Mesodermal cell (in vitro differentiated cells): ENCODE results near the gene TMEM205. TPM values are rescaled to one million over a fixed set of nuclear protein-coding genes. Genes with fewer than 3 reads are reported as not detected.
A peak's percentile ranks its signal among the peaks of the same experiment; 100 is the strongest.

ENCODE experiments used
- H3K27ac ChIP-seq: 2 replicates; pipeline ENCODE4 v1.7.0; 2013; ENCODE audit warnings: mild to moderate bottlenecking, low read depth, low read length, moderate library complexity; ENCODE audit not compliant: severe bottlenecking
- H3K36me3 ChIP-seq: 2 replicates; pipeline ENCODE4 v1.7.1; 2013; ENCODE audit warnings: mild to moderate bottlenecking, low read length, moderate library complexity; ENCODE audit not compliant: control insufficient read depth, insufficient read depth
- H3K4me1 ChIP-seq: one replicate; pipeline ENCODE4 v1.7.1; 2013; ENCODE audit warnings: mild to moderate bottlenecking, low read length; ENCODE audit not compliant: insufficient read depth, control insufficient read depth, poor library complexity, severe bottlenecking
- H3K4me3 ChIP-seq: 2 replicates; pipeline ENCODE4 v1.7.0; 2013; ENCODE audit warnings: low read length, control low read depth, mild to moderate bottlenecking; ENCODE audit not compliant: insufficient read depth, poor library complexity, severe bottlenecking; ENCODE audit errors: extremely low read depth
- H3K9me3 ChIP-seq: 2 replicates; pipeline ENCODE4 v1.7.1; 2013; ENCODE audit warnings: mild to moderate bottlenecking, low read length, moderate library complexity; ENCODE audit not compliant: control insufficient read depth
- WGBS, 2 experiments: methylation state at CpG; one replicate each; pipeline ENCODE4 v1.1.5; 2013; ENCODE audit warnings: missing lambda C conversion rate in 2 of 2; ENCODE audit not compliant: insufficient coverage in 2 of 2; 5-methylcytosine and 5-hydroxymethylcytosine counted together
- polyA plus RNA-seq, 2 experiments: library from polyadenylated mRNA; stranded (reverse); fragments of 50-300 nt; gene quantifications; one replicate each; pipeline ENCODE4 v1.2.3, GENCODE V29; 2013

The TMEM205 gene
- 55.4 TPM for polyA plus RNA-seq (2013, experiment 1 of 2)
- 41.9 TPM for polyA plus RNA-seq (2013, experiment 2 of 2)

DNA sequence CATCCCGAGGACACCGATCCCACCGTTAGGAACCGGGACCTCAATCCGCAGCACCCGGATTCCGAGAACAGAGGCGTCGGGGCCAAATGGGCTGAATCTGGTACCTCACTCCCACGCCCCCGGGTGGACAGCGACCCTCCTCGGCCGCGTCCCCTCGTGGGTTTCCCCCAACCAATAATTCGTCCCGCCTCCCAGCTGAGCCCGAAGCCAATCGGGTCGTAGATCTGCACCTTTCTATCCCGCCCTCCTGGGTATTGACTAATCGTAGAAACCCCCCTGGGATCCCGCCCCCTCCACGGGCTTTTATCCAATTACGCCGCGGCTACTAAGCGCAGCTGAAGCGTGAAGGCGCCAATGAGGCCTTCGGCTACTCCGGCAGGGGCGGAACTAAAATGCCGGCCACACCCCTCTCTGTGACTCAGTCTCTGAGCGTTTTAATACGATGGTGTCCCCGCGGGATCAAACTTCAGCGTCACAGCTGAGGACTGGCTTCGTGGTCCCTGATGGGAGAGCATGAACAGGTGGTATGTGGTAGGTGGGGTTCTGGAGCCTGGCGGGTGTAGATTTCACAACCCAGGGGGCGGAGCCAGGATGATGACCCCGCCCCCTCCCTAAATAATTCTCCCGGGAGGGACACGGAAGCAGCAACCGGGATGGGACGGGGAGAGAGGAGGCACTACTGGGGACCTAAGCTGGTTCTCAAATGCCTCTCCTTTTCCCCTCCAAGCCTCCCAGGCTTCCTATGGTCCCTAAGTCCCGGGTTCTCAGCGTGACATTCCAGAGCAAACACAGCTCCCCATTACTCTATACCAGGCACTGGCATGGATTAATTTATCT is at the start of gene TMEM205, which contains the start of gene CCDC159:
TSS of gene TMEM205 (minus strand) at position 165 of the 837 bp plus-strand sequence. CDS start 649 bp downstream, outside the sequence.
TSS of gene CCDC159 (plus strand) at position 416 of the 837 bp plus-strand sequence. CDS start at position 504, 88 bp downstream.
- Histone ChIP-seq H3K27ac (peak within 1 kb of the TSS; percentile 29), H3K9me3 (no peaks in the 10 kb centered on the region), H3K36me3 (peaks cover 4% of the 10 kb centered on the region), H3K4me3 (peak within 1 kb of the TSS; percentile 70), H3K4me1 (no peaks in the 10 kb centered on the region)
- WGBS, 2 experiments = 0 to 1% methylated on average over 41 of the region's 50 CpGs

DNA sequence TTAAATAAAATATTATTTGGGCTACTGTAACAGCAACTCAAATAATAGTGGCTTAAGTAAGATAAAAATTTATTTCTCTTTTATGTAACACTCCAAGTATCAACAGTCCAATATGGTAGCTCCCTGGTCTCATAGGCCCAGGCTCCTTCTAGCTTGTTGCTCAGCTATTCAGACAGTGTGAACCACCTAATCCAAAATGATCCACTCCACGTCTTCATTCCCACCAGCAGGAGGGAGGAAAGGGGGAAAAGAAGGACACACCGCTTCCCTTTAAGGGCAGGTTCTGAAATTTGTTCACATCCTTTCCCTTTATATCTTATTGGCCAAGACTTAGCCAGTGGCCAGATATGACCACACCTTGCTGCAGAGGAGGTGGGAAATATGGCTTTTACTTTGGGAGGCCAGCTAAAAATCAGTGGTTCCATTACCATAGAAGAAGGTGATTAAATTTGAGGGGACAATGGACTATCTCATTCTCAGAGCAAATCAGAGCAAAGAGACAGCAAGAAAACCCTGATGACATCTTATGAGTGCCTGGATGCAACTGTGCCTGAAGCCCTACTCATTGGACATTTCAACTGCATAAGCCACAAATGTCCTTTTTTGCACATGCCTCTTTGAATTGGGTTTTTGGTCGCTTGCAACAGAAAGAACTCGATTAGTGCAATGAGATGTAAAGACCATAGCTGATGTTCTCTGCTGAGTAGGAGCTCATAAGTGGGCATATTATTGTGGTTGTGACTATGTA is 45.0 kb upstream of the TMEM205 start:
- Histone ChIP-seq H3K9me3 (no peaks in the 10 kb centered on the region), H3K27ac (no peak overlapping the region), H3K4me3 (no peak overlapping the region), H3K4me1 (no peaks in the 10 kb centered on the region), H3K36me3 (no peaks in the 10 kb centered on the region)
- WGBS, 2 experiments = 79% methylated on average over 2 of the region's 4 CpGs; no CpG with 5 or more reads in 1 of the 2 experiments

DNA sequence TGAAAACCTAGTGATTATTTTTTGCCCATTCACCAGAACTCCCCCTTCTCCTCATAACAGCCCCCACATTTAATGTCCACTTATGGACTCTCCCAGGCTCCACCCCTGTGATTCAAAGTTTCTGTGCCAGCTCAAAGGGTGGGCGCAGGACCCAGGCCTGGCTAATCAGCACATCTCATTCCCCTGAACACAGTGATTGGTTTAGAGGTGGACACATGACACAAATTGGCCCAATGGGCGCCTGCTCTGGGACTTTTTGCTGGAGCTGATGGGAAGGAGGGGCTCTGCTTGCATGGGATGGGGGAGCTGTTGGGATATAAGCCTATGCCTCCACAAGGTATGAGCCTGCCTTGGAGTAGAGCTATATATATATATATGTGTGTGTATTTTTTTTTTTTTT is 44.3 kb upstream of the TMEM205 start:
- Histone ChIP-seq H3K4me1 (no peaks in the 10 kb centered on the region), H3K36me3 (no peaks in the 10 kb centered on the region), H3K27ac (no peak overlapping the region), H3K4me3 (no peak overlapping the region), H3K9me3 (no peaks in the 10 kb centered on the region)
- 86% methylated on average over 1 of the region's 2 CpGs; no CpG with 5 or more reads in 1 of the 2 experiments for WGBS, 2 experiments

DNA sequence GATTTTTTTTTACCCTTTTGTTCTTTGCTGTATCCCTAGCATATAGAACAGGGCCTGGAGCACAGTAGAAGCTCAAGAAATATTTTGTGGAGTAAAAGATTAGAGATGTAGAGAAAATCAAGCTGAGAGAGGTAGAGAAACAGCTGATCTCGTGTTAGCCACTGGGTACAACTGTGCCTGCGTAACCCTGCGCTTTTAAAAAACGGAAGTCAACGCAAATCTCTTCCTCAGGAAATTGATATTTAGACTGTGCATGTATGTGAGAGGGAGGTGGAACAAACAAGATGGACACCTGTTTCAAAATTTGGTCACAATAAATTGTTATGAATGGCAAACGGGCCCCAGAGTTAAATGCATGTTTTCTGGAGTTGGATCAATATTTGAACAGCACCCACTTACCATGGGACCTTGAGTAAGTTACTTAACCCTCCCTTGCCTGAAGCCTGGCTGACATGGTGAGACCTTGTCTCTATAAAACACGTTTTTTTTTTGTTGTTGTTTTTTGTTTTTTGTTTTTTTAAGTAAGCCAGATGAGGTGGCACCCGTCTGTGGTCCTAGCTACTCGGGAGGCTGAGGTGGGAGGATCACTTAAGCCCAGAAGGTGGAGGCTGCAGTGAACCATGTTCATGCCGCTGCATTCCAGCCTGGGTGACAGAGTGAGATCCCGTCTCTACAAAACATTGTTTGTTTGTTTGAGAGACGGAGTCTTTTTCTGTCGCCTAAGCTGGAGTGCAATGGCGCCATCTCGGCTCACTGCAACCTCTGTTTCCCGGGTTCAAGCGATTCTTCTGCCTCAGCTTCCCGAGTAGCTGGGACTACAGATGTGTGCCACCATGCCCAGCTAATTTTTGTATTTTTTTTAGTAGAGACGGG is 41.3 kb upstream of the TMEM205 start:
- Histone ChIP-seq H3K4me3 (no peak overlapping the region), H3K4me1 (peaks cover 4% of the 10 kb centered on the region), H3K9me3 (no peaks in the 10 kb centered on the region), H3K27ac (no peak overlapping the region), H3K36me3 (no peaks in the 10 kb centered on the region)
- WGBS, 2 experiments = 93 to 95% methylated on average over 17 to 18 of the region's 19 CpGs

DNA sequence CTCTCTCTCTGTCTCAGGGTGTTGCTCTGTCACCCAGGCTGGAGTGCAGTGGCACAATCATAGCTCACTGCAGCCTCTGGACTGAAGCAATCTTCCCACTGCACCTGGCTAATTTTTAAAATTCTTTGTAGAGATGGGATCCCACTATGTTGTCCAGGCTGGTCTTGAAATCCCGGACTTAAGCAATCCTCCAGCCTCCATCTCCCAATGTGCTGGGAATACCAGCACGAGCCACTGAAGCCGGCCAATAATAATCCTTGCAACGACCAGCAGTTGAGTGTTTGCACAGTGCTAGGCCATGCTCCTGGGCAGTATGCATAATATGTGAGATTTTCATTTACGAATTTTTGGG is 38.7 kb upstream of the TMEM205 start:
- Histone ChIP-seq H3K27ac (no peak overlapping the region), H3K9me3 (no peaks in the 10 kb centered on the region), H3K4me1 (peaks cover 4% of the 10 kb centered on the region), H3K4me3 (no peak overlapping the region), H3K36me3 (no peaks in the 10 kb centered on the region)
- 97 to 100% methylated on average over 1 to 3 of the region's 5 CpGs for WGBS, 2 experiments

DNA sequence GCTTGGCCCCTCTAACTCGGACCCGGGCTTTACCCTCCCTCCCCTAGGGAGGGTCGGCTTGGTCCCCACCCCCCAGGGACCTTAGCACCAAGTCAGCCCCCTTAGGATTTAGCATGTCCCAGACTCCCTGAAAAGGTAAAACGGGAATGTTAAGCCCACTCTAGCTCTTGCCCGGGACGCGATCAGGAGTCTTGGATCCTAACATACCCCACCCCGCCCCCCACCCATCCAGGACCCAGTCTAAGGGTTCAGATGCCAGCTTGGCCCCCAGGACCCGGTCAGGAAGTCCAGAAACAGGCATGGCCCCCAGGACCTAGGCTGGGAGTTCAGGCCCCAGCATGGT is 37.6 kb upstream of the TMEM205 start:
- Histone ChIP-seq H3K4me1 (peaks cover 4% of the 10 kb centered on the region), H3K4me3 (peak overlapping the region; percentile 63), H3K36me3 (peaks cover 3% of the 10 kb centered on the region), H3K9me3 (no peaks in the 10 kb centered on the region), H3K27ac (peak overlapping the region; percentile 71)
- 0% methylated on average over 1 to 7 of the region's 9 CpGs for WGBS, 2 experiments

DNA sequence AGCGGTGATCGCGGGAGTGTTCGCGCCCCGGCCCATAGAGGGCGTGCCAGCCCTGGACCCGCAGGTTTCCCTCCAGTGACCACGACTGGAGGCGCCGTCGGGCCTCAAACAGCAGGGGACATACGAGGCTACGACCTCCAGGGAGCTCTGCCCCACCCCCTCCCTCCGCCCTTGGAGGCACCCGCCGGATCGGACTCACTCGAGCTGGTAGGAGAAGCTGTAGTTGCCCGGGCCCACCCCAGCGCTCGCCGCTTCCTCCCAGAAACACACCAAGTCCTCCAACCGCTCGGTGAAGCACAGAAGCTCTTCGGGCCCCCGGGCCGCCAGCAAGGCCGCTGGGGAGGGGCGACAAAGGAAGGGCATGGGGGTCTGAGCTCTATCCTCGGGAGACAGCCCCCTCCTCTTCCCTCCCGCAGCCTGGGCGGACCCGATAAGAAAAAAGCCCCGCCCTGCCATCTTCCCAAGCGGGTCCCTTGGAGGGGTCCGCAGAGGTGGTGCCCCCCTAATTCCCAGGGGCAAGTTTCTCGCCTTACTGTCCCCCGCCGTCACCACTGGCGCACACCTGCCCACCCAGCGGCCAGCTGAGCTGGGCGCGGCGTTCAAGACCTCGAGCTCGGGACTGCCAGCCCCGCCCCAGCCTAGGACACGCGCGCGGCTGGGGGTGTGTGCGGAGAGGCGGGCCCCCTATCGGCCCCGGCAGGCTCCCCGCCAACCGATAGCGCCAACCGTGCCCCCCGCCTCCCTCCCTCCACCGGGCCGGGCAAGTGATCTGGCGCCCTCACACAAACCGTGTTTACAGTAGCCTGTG is 37.0 kb upstream of the TMEM205 start:
- Histone ChIP-seq H3K36me3 (peaks cover 8% of the 10 kb centered on the region), H3K4me3 (peak overlapping the region; percentile 63), H3K9me3 (no peaks in the 10 kb centered on the region), H3K27ac (peak overlapping the region; percentile 71), H3K4me1 (peaks cover 6% of the 10 kb centered on the region)
- WGBS, 2 experiments = 0 to 1% methylated on average over 50 of the region's 65 CpGs

DNA sequence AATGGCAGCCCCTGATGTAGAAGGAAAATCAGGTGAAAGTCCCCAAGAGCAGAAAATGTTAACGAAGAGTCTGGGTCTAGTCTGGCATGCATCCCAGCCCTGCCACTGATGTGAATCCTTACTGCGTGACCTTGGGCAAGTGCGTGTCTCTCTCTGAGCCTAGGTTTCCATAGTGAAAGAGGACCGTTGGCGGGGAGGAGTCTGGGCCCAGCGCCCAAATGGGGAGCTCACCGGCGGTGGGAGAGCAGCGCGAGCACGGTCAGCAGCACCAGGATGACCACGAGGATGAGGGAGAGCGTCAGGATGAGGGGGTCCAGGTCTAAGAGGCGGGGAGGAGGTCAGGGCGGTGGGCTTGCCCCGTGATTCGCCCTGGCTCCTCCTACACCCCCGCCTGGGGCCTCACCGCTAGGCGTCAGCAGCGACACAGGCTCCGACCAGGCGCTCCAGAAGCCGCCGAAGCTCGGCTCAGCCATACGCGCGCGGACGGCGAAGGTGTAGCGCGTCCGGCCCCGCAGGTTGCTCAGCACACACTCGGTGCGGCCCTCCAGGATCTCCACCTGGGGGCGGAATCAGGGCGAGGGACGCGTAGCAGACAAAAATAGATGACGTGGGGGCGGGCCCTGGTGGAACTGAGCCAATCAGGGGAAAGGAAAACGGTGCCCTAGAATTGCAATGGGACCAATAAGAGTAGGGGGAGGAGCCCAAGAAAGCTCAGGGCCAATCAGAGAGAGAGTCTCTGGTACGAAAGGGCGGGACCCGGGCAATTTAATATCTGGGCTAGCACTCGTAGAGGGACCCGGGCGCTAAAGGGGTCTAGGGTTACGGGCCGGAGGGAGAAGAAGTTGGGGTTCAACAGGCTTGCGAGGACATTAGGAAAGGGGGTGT is 34.8 kb upstream of the TMEM205 start:
- Histone ChIP-seq H3K4me3 (peak overlapping the region; percentile 52), H3K4me1 (peaks cover 10% of the 10 kb centered on the region), H3K27ac (peak overlapping the region; percentile 94), H3K9me3 (no peaks in the 10 kb centered on the region), H3K36me3 (peaks cover 22% of the 10 kb centered on the region)
- 5 to 6% methylated on average over 36 to 53 of the region's 54 CpGs for WGBS, 2 experiments

DNA sequence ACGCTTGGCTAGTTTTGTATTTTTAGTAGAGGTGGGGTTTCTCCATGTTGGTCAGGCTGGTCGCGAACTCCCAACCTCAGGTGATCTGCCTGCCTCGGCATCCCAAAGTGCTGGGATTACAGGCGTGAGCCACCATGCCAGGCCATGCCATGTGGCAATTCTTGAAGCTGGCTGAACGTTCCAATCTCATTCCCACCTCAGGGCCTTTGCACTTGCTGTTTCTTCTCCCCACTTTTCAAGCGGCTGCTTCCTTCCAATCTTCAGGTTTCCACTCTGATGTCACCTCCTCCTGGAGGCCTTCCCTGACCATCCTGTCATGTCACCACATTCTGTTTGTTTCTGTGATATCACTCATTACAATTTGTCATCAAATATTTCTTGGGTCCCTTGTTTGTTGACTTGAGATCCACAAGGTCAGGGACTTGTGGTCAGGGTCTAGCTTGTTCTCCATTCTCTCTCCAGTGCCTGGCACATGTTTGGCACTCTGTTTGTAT is 33.8 kb upstream of the TMEM205 start:
- peaks cover 24% of the 10 kb centered on the region for H3K36me3 ChIP-seq
- no peak overlapping the region for H3K4me3 ChIP-seq
- no peak overlapping the region for H3K27ac ChIP-seq
- H3K9me3 ChIP-seq = no peaks in the 10 kb centered on the region
- peaks cover 18% of the 10 kb centered on the region for H3K4me1 ChIP-seq
- 92 to 97% methylated on average over 6 of the region's 7 CpGs for WGBS, 2 experiments
